Activated T-cell treated with anti-CD3 and anti-CD28 coated beads for 1 hour (primary cell): ENCODE measurements around the gene RIPOR3.

Experiments used
- DNase-seq: peaks from one replicate; pipeline ENCODE4 v3.0.0-alpha.2; 2020; ENCODE audit warnings: low read depth

RIPOR3 gene

GRCh38 chr20:50589548-50590347, 101.6 kb downstream of the RIPOR3 start:
- DNase-seq, result no peak

- DNase-seq, result peak; percentile 68
Observed at GRCh38 chr20:50588034-50588736, 103.2 kb downstream of the RIPOR3 start.

GRCh38 chr20:50587291-50587961, 103.9 kb downstream of the RIPOR3 start:
- no peak for DNase-seq

GRCh38 chr20:50586531-50587232, 104.7 kb downstream of the RIPOR3 start:
- no peak for DNase-seq

- DNase-seq, result no peak
Observed at GRCh38 chr20:50585678-50586077, 105.7 kb downstream of the RIPOR3 start.

- DNase-seq, result no peak
Observed at GRCh38 chr20:50585214-50585613, 106.1 kb downstream of the RIPOR3 start.

DNA sequence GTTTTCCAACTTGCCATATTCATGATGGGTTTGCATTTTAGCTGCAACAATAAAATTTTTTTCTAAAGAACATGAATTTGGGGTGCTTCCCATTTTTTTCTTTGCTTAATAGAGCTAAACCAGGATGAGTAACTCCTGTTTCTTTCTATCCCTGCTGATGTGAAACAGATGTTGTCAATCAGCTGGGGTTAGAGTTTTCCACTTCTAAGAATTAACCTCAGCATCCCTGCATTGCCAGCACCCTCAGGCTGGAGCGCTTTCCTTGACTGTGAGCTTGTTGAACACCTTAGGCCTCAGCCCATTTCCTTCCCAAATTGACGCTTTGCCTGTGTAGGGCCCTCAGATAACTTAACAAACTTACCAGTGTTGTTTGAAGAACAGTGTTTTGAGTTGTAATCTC, 106.7 kb downstream of the RIPOR3 start:
- DNase-seq, result no peak

DNA sequence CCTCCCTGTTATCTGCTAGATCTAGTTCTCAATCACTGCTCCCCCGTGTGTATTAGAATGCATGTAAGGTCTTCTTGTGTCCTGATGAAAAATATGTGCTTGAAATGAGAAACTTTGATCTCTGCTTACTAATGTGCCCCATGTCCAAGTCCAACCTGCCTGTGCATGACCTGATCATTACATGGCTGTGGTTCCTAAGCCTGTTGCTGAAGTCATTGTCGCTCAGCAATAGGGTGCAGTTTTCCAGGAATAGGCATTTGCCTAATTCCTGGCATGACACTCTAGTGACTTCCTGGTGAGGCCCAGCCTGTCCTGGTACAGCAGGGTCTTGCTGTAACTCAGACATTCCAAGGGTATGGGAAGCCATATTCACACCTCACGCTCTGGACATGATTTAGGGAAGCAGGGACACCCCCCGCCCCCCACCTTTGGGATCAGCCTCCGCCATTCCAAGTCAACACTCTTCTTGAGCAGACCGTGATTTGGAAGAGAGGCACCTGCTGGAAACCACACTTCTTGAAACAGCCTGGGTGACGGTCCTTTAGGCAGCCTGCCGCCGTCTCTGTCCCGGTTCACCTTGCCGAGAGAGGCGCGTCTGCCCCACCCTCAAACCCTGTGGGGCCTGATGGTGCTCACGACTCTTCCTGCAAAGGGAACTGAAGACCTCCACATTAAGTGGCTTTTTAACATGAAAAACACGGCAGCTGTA, 107.7 kb downstream of the RIPOR3 start:
- DNase-seq, result no peak

DNA sequence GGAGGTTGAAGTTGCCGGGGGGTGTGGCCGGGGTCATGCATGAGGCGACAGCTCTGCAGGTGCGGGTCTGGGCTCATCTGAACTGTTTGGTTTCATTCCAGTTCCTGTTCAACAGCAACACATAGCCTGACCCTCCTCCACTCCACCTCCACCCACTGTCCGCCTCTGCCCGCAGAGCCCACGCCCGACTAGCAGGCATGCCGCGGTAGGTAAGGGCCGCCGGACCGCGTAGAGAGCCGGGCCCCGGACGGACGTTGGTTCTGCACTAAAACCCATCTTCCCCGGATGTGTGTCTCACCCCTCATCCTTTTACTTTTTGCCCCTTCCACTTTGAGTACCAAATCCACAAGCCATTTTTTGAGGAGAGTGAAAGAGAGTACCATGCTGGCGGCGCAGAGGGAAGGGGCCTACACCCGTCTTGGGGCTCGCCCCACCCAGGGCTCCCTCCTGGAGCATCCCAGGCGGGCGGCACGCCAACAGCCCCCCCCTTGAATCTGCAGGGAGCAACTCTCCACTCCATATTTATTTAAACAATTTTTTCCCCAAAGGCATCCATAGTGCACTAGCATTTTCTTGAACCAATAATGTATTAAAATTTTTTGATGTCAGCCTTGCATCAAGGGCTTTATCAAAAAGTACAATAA, 108.6 kb downstream of the RIPOR3 start:
- no peak for DNase-seq

DNA sequence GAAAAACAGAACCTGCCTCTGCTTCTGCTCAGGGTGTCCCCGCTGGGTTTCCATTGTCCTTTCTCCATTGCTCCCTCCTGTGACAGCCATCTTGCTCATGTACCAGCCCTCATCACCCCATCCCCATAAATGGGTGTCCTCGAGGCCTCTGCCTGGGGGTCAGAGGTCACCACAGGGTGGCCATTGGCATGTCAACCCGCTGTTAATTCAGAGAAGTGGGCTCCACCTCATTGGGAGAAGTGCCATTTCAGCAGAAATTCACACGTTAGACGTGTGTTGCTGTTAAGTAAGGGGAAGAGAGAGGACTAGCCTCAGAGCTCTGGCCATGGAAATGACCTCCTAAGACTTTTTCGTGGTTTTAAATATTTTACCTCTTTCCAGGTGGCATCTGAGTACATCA, 109.2 kb downstream of the RIPOR3 start:
- DNase-seq, result no peak

GRCh38 chr20:50580842-50581544, 110.3 kb downstream of the RIPOR3 start:
- DNase-seq, result no peak

GRCh38 chr20:50580016-50580747, 111.2 kb downstream of the RIPOR3 start:
- DNase-seq, result peak; percentile 34

DNA sequence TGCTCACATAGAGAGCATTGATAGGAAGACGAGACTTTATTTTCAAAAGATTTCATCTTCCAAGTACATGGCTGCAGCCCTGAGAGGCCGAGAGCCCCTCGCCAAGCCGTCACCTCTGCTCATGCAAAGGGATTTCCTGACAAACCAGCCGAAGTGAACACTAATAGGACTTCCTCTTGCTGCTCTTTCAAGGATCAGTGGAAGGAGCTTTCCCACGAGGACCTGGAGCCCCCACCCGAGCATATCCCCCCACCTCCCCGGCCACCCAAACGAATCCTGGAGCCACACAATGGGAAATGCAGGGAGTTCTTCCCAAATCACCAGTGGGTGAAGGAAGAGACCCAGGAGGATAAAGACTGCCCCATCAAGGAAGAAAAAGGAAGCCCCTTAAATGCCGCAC, 111.8 kb downstream of the RIPOR3 start:
- no peak for DNase-seq

DNA sequence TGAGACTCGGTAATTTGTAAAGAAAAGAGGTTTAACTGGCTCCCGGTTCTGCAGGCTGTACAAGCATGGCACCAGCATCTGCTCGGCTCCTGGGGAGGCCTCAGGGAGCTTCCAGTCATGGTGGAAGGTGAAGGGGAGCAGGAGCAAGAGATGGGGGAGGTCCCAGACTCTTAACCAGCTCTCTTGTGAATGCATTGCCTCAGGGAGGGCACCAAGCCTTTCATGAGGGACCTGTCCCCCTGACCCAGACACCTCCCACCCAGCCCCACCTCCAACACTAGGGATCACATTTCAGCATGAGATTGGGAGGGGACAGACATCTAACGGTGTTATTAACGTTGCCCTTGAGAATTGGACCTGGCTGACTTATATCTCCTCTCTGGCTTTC, 112.6 kb downstream of the RIPOR3 start:
- no peak for DNase-seq

DNA sequence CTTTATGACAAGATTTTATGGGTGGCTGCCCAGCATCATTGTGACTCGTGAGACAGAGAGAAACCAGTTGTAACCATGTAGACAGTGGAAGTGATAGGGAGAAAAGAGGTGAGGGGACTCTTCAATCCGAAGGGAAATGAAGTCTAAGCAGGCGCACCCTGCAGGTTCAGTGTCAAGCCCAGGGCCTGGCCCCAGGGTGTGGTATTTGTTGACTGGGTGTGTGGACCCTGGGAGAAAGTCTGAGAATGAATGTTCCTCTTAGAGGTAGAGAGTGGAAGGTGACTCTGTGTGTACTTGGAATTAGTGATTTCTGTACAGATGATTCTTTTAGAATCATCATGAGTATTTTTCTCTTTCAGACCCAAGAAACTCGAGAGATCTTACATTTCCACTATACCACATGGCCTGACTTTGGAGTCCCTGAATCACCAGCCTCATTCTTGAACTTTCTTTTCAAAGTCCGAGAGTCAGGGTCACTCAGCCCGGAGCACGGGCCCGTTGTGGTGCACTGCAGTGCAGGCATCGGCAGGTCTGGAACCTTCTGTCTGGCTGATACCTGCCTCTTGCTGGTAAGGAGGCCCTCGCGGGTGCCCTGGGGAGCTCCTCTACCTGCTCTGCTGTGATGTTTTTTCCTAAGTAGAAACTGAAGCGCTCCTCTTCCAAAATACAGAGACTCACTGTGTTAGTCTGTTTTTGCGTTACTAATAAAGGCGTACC, 113.1 kb downstream of the RIPOR3 start:
- no peak for DNase-seq

DNA sequence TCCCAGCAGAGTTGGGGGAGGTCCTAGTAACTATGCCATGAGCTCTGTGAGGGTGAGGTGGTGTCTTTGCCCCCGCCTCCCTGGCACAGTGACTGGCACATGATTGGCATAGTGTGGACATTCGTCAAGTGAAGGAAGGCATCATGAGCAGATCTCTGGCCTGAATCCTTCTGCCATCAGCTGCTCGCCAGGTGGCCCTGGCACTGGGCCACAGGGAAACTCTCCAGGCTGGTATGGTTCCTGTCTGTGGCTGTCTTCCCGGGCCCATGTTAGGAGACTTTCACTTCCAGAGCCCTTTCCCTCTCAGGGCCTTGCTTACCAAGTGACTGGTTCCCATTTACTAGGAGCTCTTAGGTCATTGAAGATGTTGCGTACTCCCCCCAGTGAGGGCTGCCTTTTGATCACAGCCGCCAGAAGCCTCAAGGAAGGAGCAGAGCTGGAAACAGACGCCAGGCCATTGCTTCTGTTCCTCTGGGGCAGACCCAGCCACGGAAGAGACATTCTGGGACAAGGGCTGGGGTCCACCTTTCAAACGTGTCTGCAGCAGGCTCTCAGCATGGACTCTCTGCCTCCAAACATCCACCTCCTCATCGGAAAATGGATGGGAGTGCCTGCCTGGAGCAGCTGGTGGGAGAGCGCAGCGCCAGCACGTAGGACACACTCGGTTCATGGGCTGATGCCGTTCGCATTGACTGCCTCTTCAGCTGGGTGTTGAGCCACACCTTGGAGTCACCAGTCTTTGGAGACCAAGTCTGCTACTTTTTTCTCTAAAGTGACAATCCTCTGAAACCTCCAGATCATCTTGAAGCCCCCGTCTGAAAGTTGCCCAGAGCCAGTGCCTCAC, 113.9 kb downstream of the RIPOR3 start:
- DNase-seq, result no peak

- DNase-seq, result peak; percentile 51
Observed at GRCh38 chr20:50575865-50576720, 115.2 kb downstream of the RIPOR3 start.
